D721Med (cell line): Measurements from ENCODE around the gene RETREG2.

Experiments used
- DNase-seq: peaks from one replicate; pipeline ENCODE4 v3.0.0; 2011; ENCODE audit warnings: low spot score; ENCODE audit not compliant: insufficient read length
- FAIRE-seq: peaks from 2 replicates; lab custom pipeline; 2011; peaks lifted over from hg19 to GRCh38; lab: Jason Lieb, UNC
- TF ChIP-seq, protein P1 (sequence below): IDR thresholded peaks from 2 replicates; pipeline ENCODE4 v1.5.1; 2012; ENCODE audit warnings: mild to moderate bottlenecking, control low read depth; ENCODE audit not compliant: insufficient read depth; ENCODE audit errors: missing control alignments

The RETREG2 gene

DNA sequence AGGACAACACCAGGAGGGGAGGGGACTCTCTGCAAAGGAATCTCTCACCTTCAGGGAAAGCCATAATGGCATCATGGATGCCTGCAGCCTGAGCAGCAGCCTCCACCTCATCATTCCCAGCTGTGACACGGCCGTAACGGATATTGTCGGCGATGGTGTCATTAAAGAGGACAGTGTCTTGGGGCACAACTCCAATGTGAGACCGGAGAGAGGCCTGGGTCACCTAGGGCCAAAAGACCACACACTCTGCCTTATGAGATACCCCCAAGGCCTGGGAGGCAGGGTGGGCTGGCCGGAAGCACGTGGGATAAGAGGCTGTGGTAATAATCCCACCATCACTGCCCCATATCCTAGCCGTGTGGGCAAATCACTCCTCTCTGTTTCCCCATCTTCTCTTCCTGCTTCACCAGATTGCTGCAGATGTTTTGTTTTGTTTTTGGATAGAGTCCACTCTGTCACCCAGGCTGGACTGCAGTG lies 32.8 kb downstream of the RETREG2 start:
- TF ChIP-seq, protein P1, sequence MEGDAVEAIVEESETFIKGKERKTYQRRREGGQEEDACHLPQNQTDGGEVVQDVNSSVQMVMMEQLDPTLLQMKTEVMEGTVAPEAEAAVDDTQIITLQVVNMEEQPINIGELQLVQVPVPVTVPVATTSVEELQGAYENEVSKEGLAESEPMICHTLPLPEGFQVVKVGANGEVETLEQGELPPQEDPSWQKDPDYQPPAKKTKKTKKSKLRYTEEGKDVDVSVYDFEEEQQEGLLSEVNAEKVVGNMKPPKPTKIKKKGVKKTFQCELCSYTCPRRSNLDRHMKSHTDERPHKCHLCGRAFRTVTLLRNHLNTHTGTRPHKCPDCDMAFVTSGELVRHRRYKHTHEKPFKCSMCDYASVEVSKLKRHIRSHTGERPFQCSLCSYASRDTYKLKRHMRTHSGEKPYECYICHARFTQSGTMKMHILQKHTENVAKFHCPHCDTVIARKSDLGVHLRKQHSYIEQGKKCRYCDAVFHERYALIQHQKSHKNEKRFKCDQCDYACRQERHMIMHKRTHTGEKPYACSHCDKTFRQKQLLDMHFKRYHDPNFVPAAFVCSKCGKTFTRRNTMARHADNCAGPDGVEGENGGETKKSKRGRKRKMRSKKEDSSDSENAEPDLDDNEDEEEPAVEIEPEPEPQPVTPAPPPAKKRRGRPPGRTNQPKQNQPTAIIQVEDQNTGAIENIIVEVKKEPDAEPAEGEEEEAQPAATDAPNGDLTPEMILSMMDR: no peak
- DNase-seq: no peak
- FAIRE-seq: no peak

- TF ChIP-seq, protein P1: no peak
- no peak for FAIRE-seq
- DNase-seq: no peak
Measured at GRCh38 chr2:219213026-219213415, 34.9 kb downstream of the RETREG2 start.

- TF ChIP-seq, protein P1: no peak
- no peak for DNase-seq
- no peak for FAIRE-seq
Measured at GRCh38 chr2:219213486-219214071, 35.5 kb downstream of the RETREG2 start.

DNA sequence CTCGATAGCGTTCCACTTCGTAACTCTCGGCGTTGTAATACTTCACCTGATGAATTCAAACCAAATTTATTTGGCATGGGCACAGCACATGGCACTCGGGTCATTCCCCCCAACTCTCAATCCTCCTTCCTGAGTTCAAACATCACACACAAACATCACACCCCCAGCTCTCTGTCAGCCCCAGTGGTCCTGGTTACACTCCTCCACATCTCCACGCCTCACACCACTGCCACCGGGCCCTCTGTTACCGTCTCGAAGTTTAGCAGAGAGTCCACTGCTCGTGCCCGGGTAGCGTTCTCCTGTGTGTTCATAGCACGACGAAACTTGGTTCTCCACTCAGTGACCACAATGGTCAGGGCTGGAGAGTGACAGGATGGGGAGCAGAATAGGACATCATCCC lies 36.1 kb downstream of the RETREG2 start:
- DNase-seq: no peak
- FAIRE-seq: no peak
- TF ChIP-seq, protein P1: no peak

DNA sequence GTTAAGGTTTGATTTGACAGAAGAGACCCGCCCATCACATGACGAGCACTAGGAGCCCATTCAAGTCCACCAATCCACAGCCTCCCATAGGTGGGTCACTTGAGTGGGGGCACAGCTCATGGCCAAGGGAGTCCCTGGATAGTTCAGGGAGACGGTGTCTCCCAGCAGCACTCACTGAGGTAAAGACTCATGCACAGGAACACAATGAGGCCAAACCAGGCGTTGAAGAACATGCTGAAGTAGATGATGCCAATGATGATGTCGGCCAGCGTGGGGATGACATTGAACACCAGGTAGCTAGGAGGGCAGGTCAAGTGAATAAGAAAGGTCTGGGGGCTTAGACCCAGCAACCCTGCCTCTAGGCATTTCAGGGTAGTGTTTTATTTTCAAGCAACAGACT lies 36.7 kb downstream of the RETREG2 start:
- DNase-seq (no peak), FAIRE-seq (no peak)
- TF ChIP-seq, protein P1: no peak

GRCh38 chr2:219215871-219216534 lies 37.9 kb downstream of the RETREG2 start:
- FAIRE-seq: no peak

More at GRCh38 chr2:219215871-219216534, 37.9 kb downstream of the RETREG2 start:
- TF ChIP-seq, protein P1: no peak
- DNase-seq: no peak
